OCI-LY3 (cell line): Measurements from ENCODE around the gene DNAJA2.

Experiments used
- CTCF ChIP-seq: fragments of 200-600, 300-600 bp; sonication (generic); IDR thresholded peaks from 2 replicates; pipeline ENCODE4 v1.5.1; 2014; ENCODE audit warnings: antibody characterized with exemption, low read length, low read depth
- EZH2phosphoT487 ChIP-seq: fragments of 200-600 bp; shearing (Covaris generic); IDR thresholded peaks from 2 replicates; pipeline ENCODE4 v1.6.1; 2018; ENCODE audit warnings: antibody characterized with exemption, mixed run types, low read depth

DNA sequence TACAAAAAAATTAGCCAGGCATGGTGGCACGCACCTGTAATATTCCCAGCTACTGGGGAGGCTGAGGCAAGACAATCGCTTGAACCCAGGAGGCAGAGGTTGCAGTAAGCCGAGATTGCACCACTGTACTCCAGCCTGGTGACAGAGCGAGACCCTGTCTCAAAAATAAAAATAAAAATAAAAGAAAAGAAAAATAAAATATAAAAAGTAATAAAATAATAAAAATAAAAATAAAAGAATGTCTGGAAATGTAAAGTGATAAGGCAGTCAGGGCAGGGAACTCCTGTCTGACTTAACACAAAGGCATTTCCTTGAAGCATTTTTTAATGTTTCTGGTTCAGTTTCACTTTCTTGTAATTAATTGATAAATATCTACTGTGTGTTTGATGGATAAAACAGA is 34.7 kb upstream of the DNAJA2 start:
- no peak for TF ChIP-seq CTCF
- no peak for TF ChIP-seq EZH2phosphoT487
